Right lobe of liver (tissue), 6 donors: ENCODE results near the gene TFRC. TPM values are rescaled to one million over a fixed set of nuclear protein-coding genes. Genes with fewer than 3 reads are reported as not detected.
"Not testable (repeated sequence)": the region's sequence is repeated elsewhere in the genome, so short reads cannot be mapped to it uniquely, and the experiment has no call there.

Experiments used
- ATAC-seq, 4 donors: fragments of 200-7000 bp; cut with Tn5 transposase; one replicate each; pipeline ENCODE4 v1.9.1; 2020; ENCODE audit warnings: mild to moderate bottlenecking in 4 of 4, moderate library complexity in 4 of 4
- DNase-seq, 3 donors: peaks; one replicate each; pipeline ENCODE4 v3.0.0-alpha.2; 2020
- H3K27ac ChIP-seq, 3 donors: fragments of 200-600 bp; one replicate each; pipeline ENCODE4 v1.8.0; 2022
- H3K27me3 ChIP-seq, 2 donors: fragments of 200-600 bp; one replicate each; pipeline ENCODE4 v1.8.0; 2022
- H3K36me3 ChIP-seq, 4 donors: fragments of 200-600 bp; sonication (generic) in 1 of 4; one replicate each; pipeline versions ENCODE4 v1.5.1 to v1.8.0; 2017 to 2022; ENCODE audit warnings: control low read depth in 1 of 4
- H3K4me1 ChIP-seq, 4 donors: fragments of 200-600 bp; sonication (generic) in 1 of 4; one replicate each; pipeline versions ENCODE4 v1.5.1 to v1.8.0; 2017 to 2022; ENCODE audit warnings: control low read depth in 1 of 4
- H3K4me3 ChIP-seq, 3 donors: fragments of 200-600 bp; one replicate each; pipeline ENCODE4 v1.8.0; 2022
- H3K9me3 ChIP-seq, 4 donors: fragments of 200-600 bp; sonication (generic) in 1 of 4; one replicate each; pipeline versions ENCODE4 v1.5.1 to v1.8.0; 2017 to 2022; ENCODE audit warnings: control low read depth in 1 of 4
- CTCF ChIP-seq, 4 donors: fragments of 200-600 bp in 3 of 4; fragments of 450-650 bp in 1 of 4; IDR thresholded peaks; one replicate each; pipeline versions ENCODE4 v1.5.1 to v1.8.0; 2016 to 2022; ENCODE audit warnings: antibody characterized with exemption in 4 of 4, mild to moderate bottlenecking in 2 of 4
- POLR2A ChIP-seq: fragments of 450-650 bp; IDR thresholded peaks from one replicate; pipeline ENCODE4 v1.6.1; 2017; ENCODE audit warnings: antibody characterized with exemption, mild to moderate bottlenecking
- WGBS: methylation state at CpG from one replicate; pipeline ENCODE4 v1.1.6; 2018; ENCODE audit warnings: low coverage, low lambda C conversion rate; ENCODE audit not compliant: insufficient coverage; ENCODE audit errors: missing lambda C conversion rate; 5-methylcytosine and 5-hydroxymethylcytosine counted together
- intact Hi-C, 2 donors: fragments of 100-400 bp; cut with DNase I; formaldehyde crosslinking; loops; one replicate each; pipeline versions ENCODE4 v1.11.2 to v1.14.1; 2022
- small RNA-seq, 2 experiments: library from RNA; depleted of rRNA; stranded (forward); fragments of <200 nt; gene quantifications; one replicate each; pipeline ENCODE3, GENCODE V24; 2016
- total RNA-seq, 6 experiments: library from RNA; depleted of rRNA in 2 of 6; stranded (reverse); fragments of >200 nt in 2 of 6; fragmentation: NEBNext Ultra II Directional in 3 of 6; extraction: Animal tissue kit (Norgen Biotek cat#: 25700) in 3 of 6; gene quantifications; one replicate each; pipeline versions ENCODE4 v1.1.0 to v1.2.4, GENCODE V29; 2016 to 2023
- donor health status: DM: no; HTN: yes; CAD: no.
- donor health status: DM: no; HTN: no; CAD: no.
- donor health status: DM: no; HTN: no; CAD: no.
- donor health status: DM: no; HTN: yes; CAD: no.
- donor health status: DM: no; HTN: yes; CAD: no.

TFRC gene
- total RNA-seq, 6 experiments from 2014 or later: 20.5 to 132 (median 70.7) TPM

- no peak for TF ChIP-seq CTCF (IDR thresholded peaks at IDR 0.05)
- no peak for TF ChIP-seq POLR2A
- no peak for DNase-seq
Observed at GRCh38 chr3:196003611-196004010, 78.3 kb downstream of the TFRC start.

GRCh38 chr3:196002721-196003120, 79.2 kb downstream of the TFRC start:
- H3K9me3 ChIP-seq, intact Hi-C loops, H3K4me1 ChIP-seq, ATAC-seq, DNase-seq, H3K27ac ChIP-seq, H3K27me3 ChIP-seq, H3K4me3 ChIP-seq, H3K36me3 ChIP-seq: not testable (repeated sequence)
- 85% methylated on average over 6 of the region's 6 CpGs for WGBS

More at GRCh38 chr3:196003611-196004010, 78.3 kb downstream of the TFRC start:
- Histone ChIP-seq H3K36me3 (no peaks in the 10 kb centered on the region), H3K9me3 (no peaks in the 10 kb centered on the region), H3K4me1 (no peaks in the 10 kb centered on the region), H3K4me3 (no peak overlapping the region), H3K27ac (no peak overlapping the region), H3K27me3 (no peaks in the 10 kb centered on the region)
- WGBS: 80% methylated on average over 8 of the region's 12 CpGs
- ATAC-seq: no peak
- intact Hi-C loops: no loop called here

GRCh38 chr3:196001240-196001639, 80.7 kb downstream of the TFRC start:
- H3K36me3 ChIP-seq, H3K27me3 ChIP-seq, H3K9me3 ChIP-seq, H3K4me1 ChIP-seq, H3K27ac ChIP-seq, H3K4me3 ChIP-seq, DNase-seq, ATAC-seq, intact Hi-C loops: not testable (repeated sequence)
- 61% methylated on average over 6 of the region's 7 CpGs for WGBS

- intact Hi-C loops, H3K27ac ChIP-seq, H3K27me3 ChIP-seq, H3K36me3 ChIP-seq, H3K4me3 ChIP-seq, H3K9me3 ChIP-seq, H3K4me1 ChIP-seq, ATAC-seq, DNase-seq: not testable (repeated sequence)
- 86% methylated on average over 6 of the region's 15 CpGs for WGBS
Observed at GRCh38 chr3:196000360-196000950, 81.4 kb downstream of the TFRC start.

GRCh38 chr3:195999896-196000295, 82.0 kb downstream of the TFRC start:
- TF ChIP-seq CTCF (IDR thresholded peaks at IDR 0.05): no peak
- no peak for TF ChIP-seq POLR2A
- Histone ChIP-seq H3K27me3 (no peaks in the 10 kb centered on the region), H3K27ac (no peak overlapping the region), H3K4me1 (no peaks in the 10 kb centered on the region), H3K4me3 (no peak overlapping the region), H3K9me3 (no peaks in the 10 kb centered on the region), H3K36me3 (no peaks in the 10 kb centered on the region)
- ATAC-seq: no peak
- intact Hi-C loops: no loop called here
- DNase-seq: no peak
- WGBS: 70% methylated on average over 7 of the region's 8 CpGs

Small RNAs within 50 kb of the gene (small RNA-seq; reads per million reads assigned to genes)
- gene RNU7-18P: 0 reads per million in 2 experiments

Other genes with a start within 250 kb of the TFRC start
- 10 to 100 TPM; 12.6 to 52.5 (median 25.3) TPM for gene TNK2, start 173.5 kb downstream of the TFRC start, total RNA-seq
- gene ZDHHC19, start 129.3 kb upstream of the TFRC start, total RNA-seq: 1 to 10 TPM in 3 of 6 experiments, under 1 TPM in 3; 0.18 to 5.8 (median 0.80) TPM
- 100 to 1,000 TPM in 2 of 6 experiments, 10 to 100 TPM in 4; 23.1 to 129 (median 64.0) TPM for gene SLC51A, start 134.4 kb upstream of the TFRC start, total RNA-seq
- 10 to 100 TPM; 20.8 to 43.2 (median 28.8) TPM for gene PCYT1A, start 205.6 kb upstream of the TFRC start, total RNA-seq
- 1 to 10 TPM in 3 of 6 experiments, under 1 TPM in 1, not detected in 2; 0.62 to 2.6 (median 1.4) TPM for gene DYNLT2B, start 236.2 kb upstream of the TFRC start, total RNA-seq